Activated T-cell treated with anti-CD3 and anti-CD28 coated beads, Interleukin-2, amount 50 U/mL, for 48 hours (primary cell): ENCODE measurements around the gene DUSP10.
A peak's percentile ranks its signal among the peaks of the same experiment; 100 is the strongest.

Experiments used
- DNase-seq, 2 experiments: peaks; one replicate each; pipeline ENCODE4 v3.0.0-alpha.2; 2020

The DUSP10 gene

DNA sequence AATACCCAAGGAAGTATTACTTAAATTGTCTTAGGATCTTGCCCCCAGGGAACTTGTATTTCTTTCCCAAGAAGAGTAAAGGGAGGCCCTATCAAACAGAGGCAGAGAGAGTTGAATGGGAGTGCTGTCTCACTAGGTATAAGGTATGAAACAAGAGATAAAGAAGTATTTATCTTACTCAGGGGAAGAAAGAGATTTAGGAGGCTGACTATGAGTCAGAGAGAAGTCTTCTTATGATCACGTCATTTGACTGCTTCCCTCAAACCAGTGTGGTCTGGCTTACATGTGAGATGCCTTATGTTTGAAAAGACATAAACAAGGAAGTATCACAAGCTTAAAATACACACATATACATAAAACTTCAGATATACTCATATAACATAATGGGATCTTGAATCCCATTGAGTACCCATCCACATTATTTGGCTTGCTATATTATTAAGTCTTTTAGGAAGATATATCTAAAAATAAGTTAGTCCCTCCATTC is 29.6 kb downstream of the DUSP10 start:
- no peak for DNase-seq

DNA sequence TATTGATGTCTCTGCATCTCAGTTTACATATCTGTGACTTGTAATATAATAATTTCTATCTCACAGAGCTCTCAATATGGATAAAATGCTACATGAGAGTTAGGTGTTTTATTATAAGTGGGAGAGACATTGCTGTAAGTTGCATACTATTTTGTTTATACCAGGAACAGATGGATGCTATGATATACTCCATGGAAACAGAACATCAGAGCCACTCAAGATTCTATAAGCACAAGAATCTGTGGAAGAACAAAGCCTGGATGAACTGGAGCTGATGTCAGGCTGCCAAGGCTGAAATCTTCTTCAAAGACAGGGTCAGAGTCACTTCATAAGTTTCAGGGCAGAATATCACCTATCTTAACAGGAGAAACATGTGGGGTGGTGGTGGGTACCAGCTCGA is 30.2 kb downstream of the DUSP10 start:
- DNase-seq, result no peak

- DNase-seq, result no peak
Measured at GRCh38 chr1:221711063-221711577, 30.8 kb downstream of the DUSP10 start.

- DNase-seq, result no peak
Measured at GRCh38 chr1:221709854-221710253, 32.0 kb downstream of the DUSP10 start.

GRCh38 chr1:221708987-221709386 is 32.9 kb downstream of the DUSP10 start:
- peak; percentile 28 for DNase-seq

DNA sequence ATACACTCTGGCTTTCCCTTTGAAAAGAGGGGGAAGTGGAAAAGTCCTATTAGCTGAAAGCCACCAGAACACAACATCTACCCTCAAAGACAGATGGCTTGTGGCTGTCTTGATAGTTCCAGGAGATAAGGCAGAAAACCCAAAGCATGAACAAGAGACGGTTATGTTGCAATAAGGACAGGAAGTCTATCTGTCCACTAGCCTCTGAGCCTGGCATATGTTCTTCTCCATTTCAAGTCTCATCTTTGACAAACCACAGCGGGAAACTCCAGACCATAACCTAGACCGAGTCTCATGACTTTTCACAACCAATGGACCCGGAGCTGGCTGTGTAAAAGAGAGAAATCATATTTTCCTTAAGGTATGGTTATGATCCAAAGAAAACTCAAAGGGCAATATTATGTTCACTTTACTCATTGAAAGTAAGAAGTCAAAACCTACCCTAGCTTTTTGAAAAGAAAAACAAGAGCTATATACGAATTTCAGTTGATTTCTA is 33.8 kb downstream of the DUSP10 start:
- peak; percentile 56 to 60 for DNase-seq

DNA sequence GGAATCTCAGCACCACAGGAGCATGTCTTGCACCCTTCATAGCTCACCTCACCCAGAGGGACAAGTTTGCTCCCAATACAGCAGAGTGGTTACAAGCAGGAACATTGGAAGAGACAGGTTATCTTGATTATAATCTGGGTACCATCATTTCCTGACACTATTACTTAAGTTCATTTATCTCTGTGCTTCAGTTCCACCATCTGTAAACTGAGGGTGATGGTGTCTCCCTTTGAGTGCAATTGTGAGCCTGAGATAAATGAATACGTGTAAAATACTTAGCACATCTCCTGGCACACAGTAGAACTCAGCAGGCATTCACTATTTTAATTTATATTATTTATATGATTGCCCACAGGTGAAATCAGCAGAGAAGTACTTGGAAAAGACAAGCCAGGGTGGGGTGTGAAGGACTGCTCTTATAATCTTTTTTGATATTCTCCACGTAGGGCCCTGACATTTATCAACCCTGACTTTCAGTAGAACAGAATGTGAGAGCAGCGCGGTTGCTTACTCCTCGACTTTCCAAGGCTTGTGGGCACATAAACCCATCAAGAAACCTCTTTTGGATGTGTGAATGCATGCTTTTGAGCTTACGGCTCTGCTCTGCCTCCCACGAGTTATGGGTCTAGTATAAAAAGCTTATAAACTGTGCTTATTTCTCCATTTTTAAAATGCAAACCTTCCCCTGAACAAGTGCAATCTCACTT is 34.9 kb downstream of the DUSP10 start:
- DNase-seq, result no peak

DNA sequence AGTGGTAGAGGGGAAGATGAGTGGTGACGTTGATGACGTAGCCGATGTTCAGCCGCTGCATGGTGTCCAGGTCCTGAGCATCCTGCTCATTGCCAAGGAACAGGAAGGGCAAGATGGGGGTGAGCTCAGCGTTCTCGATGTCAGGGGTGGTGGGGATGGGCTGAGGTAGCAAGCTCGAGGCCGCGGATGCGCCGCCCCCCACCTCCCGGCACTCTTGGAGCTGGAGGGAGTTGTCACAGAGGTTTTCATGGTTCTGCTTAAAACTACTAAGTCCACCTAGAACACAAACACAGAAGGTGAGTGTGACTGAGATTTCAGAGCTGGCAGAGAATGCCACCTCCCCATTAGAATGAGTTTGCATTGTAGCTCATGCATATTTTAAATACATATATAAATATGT is 35.7 kb downstream of the DUSP10 start:
- no peak for DNase-seq

- DNase-seq, result no peak
Measured at GRCh38 chr1:221704306-221704705, 37.6 kb downstream of the DUSP10 start.

- DNase-seq, result no peak
Measured at GRCh38 chr1:221701570-221702186, 40.2 kb downstream of the DUSP10 start.

DNA sequence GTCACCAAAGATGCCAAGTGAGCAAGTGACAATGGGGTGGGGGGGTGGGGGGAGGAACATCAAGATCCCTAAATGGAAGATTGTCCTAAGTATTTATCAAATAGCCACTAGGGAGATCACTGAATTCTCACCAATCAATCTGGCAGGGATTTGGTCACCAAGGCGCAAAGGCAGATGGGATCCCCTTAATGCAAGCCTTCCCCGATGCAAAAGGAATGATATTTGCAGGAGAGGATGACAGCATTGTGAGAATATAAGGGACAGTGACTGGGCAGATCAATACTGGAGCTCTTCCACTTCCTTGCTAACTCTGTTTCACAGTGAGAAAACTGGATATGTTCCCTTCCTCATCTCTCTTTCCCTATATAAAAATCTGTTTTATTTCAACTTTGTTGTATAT is 40.9 kb downstream of the DUSP10 start:
- no peak for DNase-seq

DNA sequence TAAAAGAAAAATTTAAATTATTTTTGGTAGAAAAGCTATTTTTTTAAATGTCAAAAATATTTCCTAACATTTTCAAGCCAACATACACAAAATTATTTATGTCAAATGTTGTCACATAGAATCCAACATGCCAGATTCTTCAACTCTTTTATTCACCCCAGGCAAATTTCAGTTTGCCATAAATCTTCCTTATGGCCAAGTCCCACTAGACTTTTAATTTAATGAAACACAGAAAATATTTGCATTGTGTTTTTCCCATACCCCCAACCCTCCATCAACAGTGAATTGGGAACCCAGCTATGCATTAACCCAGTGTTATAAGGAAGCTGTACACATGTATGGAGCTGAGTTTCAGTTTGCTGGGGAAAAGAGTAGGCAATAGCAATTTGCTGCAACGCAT is 41.4 kb downstream of the DUSP10 start:
- DNase-seq, result no peak

GRCh38 chr1:221699978-221700519 is 41.8 kb downstream of the DUSP10 start:
- DNase-seq, result no peak

GRCh38 chr1:221699577-221699976 is 42.3 kb downstream of the DUSP10 start:
- DNase-seq, result no peak

- DNase-seq, result no peak
Measured at GRCh38 chr1:221698579-221699349, 43.1 kb downstream of the DUSP10 start.

GRCh38 chr1:221697923-221698425 is 43.9 kb downstream of the DUSP10 start:
- DNase-seq, result no peak

- DNase-seq, result no peak
Measured at GRCh38 chr1:221696718-221697461, 45.0 kb downstream of the DUSP10 start.

DNA sequence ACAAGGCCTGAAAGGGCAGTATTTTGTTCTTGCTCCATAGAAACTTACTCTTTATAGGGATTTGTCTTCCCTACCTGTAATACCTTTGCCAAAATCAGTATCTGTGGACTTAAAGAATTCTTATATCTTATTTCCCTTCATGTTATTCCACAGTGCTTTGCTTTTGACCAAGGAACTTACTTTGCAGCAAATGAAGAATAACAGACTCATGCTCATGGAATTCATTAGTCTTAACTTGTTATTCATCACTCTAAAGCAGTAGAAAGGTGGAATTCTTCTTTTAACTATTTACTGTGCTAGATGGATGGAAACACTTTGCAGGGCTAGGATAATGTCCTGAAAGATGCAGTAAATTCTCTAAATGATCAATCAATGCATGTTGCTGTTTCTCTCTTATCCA is 45.9 kb downstream of the DUSP10 start:
- DNase-seq, result no peak

- no peak for DNase-seq
Measured at GRCh38 chr1:221695301-221695700, 46.6 kb downstream of the DUSP10 start.

DNA sequence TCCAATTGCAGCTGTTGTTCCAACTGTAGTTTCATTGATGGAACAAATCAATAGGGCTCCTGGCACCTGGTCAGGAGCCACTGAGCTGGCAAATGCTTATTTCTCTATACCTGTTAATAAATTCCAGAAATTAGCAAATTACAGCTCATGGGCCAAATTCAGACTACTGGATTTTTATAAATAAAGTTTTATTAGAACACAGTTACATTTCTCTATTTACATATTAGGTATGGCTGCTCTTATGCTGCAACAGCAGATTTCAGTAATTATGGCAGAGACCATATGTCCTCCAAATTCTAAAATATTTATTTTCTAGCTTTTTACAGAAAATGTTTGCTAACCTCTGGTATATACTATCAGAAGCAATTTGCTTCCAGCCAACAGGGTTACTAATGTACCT is 47.8 kb downstream of the DUSP10 start:
- DNase-seq, result no peak

DNA sequence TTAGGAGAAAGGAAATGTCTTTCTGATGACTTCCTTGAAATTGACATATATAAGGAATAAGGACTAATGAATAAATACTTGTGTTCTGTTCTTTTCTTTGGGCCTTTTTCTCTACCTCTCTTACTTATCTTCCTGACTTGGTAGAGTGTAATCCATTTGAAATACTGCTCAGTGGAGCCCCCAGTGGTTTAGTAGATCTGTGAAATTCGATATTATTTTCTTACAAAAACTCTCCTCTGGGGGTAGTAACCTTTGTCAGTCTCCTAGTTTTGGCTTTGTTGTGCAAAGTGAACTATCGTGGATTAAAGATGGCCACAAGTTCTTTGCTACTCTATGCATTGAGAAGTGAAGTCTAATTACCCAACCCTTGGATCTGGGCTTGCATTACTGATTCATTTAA is 48.8 kb downstream of the DUSP10 start:
- no peak for DNase-seq

GRCh38 chr1:221692643-221693042 is 49.2 kb downstream of the DUSP10 start:
- DNase-seq, result no peak
